GM18909 (cell line): ENCODE measurements around the gene SH2D4B.

Source experiments
- ATAC-seq: cut with Tn5 transposase; IDR thresholded peaks from one replicate; pipeline ENCODE4 v1.9.1; 2021; ENCODE audit warnings: mild to moderate bottlenecking; ENCODE audit not compliant: unreplicated experiment, poor library complexity

The SH2D4B gene

GRCh38 chr10:80582286-80582960, 44.7 kb downstream of the SH2D4B start:
- no peak for ATAC-seq

GRCh38 chr10:80583685-80584084, 46.0 kb downstream of the SH2D4B start:
- no peak for ATAC-seq

GRCh38 chr10:80585812-80586211, 48.1 kb downstream of the SH2D4B start:
- no peak for ATAC-seq

- no peak for ATAC-seq
These were observed 50.8 kb downstream of the SH2D4B start for GRCh38 chr10:80588546-80588945.

- ATAC-seq: peak; percentile 98
These were observed 52.1 kb downstream of the SH2D4B start for GRCh38 chr10:80589726-80590373.

- peak; percentile 7 for ATAC-seq
These were observed 53.0 kb downstream of the SH2D4B start for GRCh38 chr10:80590585-80591125.

GRCh38 chr10:80596391-80597257, 58.9 kb downstream of the SH2D4B start:
- no peak for ATAC-seq

DNA sequence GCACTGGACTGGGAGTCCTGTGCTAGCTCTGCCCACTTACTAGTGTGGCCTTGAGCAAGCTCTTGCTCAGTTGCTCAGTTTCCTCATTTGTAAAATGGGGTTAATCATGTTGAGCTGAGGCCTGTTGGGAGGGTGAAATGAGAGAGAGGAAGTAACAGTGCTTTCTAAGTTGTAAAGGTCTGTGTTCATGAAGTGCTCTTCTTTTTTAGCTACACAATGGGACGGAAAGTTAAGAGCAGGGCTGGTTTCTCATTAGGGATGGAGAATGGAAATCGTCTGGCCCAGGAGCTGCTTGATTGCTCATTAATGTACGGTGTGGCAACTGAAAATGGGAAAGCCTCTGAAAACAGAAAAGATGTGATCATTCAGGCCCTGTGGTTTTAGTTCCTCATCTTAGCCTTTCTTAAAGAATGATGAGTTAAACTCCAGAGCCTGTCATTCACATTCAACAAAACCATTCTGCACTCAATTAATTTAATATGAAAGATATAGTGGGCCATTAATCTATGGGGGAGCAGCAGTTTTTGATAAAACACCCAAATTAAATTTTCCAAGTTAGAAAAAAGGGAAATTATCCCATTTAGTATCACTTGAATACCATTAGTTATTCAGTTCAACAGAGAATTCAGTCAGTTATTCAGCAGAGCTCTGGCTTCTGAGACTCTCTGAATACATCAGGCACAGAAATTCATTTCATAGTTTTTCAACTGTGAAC, 60.5 kb downstream of the SH2D4B start:
- peak; percentile 71 for ATAC-seq

DNA sequence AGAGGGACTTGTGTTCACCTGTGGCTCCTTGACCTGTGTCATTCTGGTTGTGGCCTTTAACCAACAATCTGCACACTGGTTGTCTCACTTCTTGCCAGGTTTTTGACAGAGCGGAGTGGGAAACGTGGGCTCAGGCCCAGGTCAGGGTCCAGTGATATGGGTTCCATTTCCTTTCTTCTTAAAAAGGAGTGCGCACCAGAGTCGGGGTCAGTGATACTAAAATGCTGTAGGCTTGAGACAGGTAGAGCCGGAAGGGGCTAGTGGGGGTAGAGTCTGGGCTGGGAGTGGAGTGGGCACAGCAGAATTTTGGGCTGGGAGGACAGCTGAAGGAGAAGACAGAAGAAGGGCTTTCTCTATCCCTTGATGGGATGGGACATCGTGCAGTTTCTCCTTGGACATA, 61.2 kb downstream of the SH2D4B start:
- no peak for ATAC-seq

- ATAC-seq: peak; percentile 85
These were observed 61.7 kb downstream of the SH2D4B start for GRCh38 chr10:80599424-80599847.

- no peak for ATAC-seq
These were observed 62.6 kb downstream of the SH2D4B start for GRCh38 chr10:80600256-80600655.

- ATAC-seq: no peak
These were observed 65.2 kb downstream of the SH2D4B start for GRCh38 chr10:80602881-80603280.

GRCh38 chr10:80603516-80603915, 65.8 kb downstream of the SH2D4B start:
- no peak for ATAC-seq

DNA sequence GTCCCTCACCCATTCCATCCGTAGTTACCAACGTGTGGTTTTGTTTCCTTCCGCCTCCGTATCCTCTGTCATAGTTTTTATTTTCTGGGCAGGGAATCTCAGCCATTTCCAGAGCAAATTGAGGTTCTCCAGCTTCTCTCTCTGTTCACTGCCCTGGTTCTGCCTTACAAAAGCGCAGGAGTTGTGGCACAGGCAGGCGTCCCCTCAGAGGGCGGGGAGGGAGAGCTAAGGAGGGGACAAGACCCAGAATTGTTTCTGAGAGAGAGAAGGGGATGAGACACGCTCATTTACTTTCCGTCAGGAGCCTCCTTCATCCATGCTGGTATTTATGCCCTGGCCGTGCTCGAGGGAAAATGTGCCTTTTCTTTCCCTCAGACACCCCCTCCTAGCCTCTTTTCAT, 71.0 kb downstream of the SH2D4B start:
- ATAC-seq: no peak

- ATAC-seq: no peak
These were observed 71.6 kb downstream of the SH2D4B start for GRCh38 chr10:80609331-80609730.

GRCh38 chr10:80611481-80612185, 73.9 kb downstream of the SH2D4B start:
- no peak for ATAC-seq

DNA sequence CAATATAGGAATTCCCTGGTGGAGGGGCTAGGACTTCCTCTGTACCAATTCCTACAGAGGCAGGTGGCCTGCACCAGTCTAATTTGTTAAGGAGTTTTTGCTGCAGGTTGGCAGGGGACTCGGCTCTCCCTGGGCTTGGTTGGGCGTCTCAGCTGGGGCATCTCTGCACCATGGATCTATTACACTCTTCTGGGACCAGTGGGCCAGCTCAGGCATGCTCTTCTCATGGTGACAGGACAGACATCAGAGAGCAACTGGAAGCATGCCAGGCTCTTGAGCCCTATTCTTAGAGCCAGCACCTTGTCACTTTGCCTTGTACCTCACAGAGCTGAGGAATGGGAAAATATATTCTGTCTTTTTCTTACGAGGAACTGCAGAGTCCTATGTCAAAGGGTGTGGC, 74.6 kb downstream of the SH2D4B start:
- ATAC-seq: no peak

DNA sequence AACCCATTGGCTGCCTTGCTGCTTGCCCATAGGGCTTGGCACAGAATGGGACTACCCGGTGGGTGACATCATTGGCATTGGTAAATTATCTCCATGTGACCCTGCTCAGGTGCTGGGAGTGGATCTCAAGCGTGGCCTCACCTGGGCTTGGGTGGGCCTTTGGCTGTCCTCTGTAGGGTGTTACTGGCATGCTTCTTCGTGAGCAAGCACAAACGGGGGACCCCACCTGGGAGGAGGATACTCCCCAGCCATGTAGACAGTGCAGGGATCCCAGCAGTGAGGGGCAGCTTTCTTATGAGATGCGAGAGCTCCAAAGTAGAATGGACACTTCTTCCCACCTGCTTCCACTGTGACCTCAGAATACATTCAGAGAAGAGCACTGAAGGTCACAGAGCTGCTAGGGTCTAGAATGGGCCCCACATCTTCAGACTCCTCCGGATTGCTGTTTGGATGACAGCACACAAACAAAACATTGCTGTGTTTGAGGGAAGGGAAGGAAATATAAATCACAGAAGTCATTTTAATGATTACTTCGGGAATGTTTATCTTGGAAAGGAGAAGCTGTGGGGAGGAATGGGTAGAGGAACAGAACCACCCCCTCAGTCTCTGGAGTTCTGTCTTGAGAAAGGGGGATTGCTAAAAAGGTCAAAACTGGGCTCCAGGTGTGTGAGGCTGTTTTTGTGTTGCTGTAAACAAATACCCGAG, 75.9 kb downstream of the SH2D4B start:
- no peak for ATAC-seq
